Activated CD4-positive, alpha-beta T cell treated with anti-CD3 and anti-CD28 coated beads for 1 hour (primary cell): ENCODE results near the gene INPP5A.

Experiments used
- DNase-seq: peaks from one replicate; pipeline ENCODE4 v3.0.0-alpha.2; 2020

Gene INPP5A

DNA sequence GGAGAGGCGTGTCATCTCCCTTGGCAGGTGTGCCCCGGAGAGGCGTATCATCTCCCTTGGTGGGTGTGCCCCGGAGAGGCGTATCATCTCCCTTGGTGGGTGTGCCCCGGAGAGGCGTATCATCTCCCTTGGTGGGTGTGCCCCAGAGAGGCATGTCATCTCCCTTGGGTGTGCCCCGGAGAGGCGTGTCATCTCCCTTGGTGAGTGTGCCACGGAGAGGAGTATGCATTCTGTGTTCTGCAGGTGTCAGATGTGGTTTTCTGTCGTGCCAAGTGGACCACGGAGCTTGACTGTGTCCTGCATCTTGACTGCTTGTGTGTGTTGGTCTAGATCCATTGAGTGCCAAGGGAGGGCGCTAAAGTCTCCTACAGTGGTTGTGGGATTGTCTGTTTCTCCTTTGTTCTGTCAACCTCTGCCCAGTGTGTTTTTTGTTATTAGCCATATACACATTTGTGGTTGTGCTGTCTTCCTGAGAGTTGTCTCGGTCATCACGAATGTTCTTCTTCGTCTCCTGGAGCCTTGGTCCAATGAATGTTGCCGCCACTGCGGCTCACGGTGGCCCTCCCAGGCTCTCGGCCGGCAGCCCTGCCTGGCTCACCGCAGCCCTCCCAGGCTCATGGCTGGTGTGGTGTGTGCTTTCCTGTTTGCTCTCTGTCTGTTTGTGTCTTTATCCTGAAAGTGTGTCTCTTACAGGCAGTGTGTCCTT is 96.8 kb downstream of the INPP5A start:
- DNase-seq = no peak

DNA sequence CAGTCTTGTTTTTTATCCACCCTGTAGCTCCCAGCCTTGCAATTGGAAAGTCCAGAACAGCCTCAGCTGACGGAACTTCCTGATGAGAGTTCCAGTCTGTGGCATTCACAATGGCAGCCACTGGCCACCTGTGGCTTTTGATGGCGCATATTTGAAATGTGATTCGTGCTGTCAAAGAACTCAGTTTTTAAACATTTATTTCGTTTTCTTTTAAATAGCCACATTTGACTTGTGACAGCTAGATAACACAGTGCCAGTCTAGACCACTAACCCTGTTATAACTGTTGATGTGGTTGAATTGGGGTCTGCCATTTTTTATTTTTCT is 97.3 kb downstream of the INPP5A start:
- DNase-seq = no peak

DNA sequence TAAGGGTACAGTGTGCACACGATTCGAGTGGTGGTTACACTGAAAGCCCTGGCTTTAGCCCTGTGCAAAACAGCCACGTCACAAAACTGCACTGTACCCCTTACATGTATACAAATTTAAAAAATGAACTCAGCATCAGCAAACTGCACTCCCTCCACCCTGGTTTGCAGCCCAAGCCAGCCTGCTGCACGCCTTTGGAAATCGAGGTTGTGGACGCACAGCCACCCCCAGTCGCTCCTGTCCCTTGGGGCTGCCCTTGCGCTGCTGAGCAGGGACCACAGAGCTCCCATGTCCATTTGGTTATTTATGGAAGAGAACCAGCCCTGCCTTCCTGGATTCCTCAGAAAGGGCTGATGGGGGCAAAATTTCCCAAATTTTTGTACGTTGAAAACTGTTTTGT is 98.8 kb downstream of the INPP5A start:
- DNase-seq = no peak

DNA sequence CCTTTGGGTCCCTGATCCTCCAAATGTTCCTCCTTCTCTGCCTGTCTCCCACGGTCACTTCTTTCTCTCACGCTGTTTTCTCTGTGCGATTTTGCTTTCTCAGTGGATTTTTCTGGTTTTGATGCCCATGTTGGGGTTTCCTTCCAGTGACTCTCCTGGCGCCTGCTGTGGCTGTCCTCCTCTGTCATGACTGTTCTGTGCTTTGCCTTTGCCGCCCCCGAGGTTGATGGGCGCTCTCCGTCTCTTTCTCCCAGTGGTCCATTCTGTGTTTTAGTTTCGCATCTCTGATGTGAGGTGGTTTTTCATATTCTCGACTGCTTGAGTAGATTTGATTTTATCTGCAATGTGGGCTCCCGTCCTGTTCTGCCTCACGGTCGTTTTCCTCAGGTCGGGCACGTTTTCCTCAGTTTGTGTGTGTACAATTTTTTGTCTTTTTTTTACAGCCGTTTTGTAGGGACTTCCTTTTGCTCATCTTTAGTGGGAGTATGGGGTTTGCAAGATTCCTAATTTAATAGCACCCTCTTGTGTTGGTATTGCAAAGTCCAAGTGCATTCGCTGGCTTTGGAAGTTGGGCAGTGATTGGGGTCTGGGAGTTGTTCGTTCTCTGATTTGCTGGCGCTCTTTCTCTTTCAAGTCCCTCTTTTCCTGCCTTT is 100.0 kb downstream of the INPP5A start:
- DNase-seq = no peak

DNA sequence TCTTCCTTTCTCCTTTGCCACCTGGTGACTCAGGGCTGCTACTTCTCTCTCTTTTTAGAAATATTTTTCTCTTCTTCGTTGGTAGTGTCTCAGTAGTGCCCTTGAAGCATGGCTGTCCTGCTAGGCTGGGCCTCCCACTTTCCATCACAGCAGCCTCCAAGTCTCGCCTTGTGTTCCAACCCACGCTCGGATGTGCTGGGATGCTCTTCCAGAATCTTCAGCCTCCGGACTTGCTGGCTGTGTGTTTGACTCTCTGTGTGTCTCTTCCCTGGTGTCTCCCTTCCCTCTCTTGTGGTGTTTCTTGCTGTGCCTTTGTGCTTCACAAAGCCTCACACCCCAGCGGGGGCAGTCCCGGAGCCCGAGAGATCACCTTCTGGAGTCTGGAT is 100.5 kb downstream of the INPP5A start:
- DNase-seq = no peak

DNA sequence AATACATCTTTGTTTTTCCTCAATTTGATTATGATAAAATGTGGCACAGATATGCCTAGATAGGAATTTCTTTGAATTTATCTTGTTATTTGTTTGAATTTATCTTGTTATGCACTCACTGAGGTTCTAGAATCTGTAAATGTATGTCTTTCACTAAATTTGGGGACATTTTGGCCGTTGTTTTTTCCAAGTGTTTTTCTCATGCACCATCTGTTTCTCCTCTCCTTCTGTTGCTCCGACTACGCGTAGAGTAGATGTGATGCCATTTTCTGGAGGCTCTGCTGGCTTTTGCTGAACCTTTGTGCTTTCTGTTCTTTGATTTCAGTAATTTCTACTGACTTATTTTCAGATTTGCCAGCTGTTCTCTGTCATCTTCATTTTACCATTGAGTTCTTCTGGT is 101.9 kb downstream of the INPP5A start:
- no peak for DNase-seq

DNA sequence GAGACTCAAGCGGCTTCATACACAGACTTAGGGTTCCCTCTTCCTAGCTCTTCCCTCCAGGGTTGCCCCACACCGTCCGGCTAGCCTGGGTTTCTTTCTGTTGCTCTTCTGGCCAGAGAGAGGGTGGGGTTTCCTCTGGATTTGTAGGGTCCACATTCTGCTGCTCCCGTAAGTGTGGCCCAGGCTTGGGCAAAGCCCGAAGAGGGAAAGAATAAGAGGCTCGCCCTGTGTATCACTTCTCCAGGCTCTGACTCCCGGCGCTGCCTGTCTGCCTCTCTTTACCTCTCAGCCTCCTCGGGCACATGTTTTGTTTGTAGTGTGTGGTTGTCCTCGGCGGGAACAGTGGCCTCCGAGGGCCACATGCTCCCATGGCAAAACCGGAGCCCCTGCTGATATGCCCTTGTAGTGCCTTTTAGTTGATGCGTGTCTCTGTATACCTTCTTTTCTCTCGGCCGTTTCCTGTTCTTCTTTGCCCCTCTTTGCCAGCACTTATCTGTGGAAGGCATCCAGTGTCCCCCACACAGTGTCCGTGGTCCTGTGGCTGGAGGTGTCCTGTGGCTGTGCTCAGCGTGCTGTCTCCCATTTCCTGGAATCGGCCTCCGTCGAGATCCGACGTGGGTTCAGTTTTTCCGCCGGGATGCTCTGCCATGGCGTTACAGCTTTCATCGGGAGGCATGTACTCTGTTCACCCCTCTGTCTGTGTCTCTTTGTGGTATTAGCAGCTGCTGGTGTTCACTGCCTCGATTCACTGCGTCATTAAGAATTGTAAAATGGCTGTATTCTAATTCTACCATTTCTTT is 102.9 kb downstream of the INPP5A start:
- DNase-seq = no peak

DNA sequence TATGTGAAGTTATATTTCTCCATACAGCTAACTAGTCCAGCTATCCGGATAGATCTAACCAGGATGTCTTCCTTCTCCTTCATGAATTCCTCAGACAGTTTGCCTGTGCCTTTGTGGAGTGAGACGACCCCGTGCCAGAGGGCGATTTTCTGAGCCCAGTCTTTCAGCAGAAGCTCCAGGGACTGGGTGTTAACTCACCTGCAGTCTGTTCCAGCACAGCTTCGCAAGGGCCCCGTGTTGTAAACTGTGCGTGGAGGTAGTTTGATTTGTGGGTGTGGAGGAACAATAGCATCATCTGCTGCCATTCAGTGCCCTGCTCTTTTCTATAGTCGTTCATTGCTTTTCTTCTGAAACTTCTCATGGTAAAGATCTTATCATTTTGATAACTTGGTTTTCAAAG is 103.8 kb downstream of the INPP5A start:
- no peak for DNase-seq

DNA sequence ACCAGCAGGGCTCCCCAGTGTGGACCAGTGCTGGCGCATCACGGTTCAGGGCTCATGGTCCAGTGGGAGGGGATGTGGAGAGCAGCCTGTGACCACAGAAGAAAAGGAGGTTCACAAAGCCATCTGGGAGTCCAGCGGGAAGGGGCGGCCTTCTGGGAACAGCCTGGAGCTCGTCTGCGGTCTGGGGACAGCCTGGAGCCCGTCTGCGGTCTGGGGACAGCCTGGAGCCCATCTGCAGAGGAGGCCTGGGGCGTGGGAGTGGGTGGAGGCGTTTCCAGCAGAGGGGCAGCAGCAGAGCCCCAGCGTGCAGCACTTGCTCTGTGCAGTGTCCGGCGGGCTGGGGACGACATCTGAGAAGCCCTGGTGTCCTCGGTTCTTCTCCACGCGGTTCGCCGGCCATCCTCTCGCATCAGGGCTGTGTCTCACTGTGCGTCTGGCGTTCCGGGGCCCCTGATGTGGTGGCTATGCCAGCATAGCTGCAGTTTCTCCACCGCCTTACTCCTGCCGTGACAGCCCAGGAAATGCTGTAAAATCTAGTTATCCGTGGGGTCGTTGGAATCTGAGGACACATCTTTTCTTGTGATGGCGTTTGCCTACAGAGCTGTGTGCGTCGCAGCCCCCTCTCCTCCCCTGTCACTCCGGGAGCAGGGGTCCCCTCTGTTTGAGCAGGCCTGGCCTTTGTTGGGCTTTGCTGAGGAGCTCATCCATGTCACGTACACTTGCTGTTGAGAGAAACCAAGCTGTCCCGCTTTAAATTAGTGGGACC is 104.6 kb downstream of the INPP5A start:
- DNase-seq = no peak

DNA sequence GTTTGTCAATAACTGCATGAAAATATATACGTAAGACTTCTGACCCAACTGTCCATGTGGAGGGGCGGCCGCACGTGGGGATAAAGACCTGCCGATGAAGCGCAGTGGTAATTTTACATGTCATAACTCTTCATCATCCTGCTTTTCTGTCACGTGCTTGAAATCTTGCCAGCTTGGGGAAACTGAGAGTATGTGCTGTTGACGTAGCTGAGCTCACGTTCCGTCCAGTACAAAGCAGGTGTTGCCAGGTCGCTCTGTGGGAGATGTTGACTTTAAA is 105.1 kb downstream of the INPP5A start:
- no peak for DNase-seq

DNA sequence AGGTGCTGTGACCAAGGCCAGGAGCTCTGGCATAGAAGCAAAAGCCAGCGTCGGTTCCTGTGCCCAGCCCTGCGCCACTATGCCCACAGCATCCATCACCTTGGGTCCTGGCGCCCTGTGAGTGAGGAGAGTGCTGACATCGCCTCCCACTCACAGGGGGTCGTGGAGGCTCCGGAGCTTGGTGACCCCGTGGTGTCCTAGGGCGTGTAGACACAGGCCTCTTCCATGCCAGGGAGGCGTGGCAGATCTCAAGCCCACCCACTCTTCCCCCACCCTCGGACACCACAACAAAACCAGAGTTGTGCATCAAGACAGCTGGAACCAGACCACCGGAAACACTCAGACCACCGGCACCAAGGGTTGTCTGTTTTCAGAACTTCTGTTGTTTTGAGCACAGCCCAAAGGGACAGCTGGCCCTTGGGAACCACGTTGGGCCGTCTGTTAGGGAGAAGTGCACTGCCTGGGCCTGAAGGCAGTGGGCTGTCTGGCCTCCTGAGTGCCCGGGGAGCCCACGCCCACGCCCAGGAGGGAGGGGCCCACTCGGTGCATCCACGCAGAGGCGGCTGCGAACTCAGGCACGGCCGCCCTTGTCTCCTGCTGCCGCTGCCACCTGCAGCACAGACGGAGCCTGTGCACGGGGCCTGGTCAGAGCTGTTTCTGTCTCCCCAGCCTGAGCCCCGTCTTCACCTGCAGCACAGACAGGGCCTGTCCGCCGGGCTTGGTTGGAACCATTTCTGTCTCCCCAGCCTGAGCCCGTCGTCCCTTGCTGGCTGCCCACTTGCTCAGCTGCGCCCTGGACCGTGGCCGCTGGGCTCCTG is 106.3 kb downstream of the INPP5A start:
- DNase-seq = no peak

DNA sequence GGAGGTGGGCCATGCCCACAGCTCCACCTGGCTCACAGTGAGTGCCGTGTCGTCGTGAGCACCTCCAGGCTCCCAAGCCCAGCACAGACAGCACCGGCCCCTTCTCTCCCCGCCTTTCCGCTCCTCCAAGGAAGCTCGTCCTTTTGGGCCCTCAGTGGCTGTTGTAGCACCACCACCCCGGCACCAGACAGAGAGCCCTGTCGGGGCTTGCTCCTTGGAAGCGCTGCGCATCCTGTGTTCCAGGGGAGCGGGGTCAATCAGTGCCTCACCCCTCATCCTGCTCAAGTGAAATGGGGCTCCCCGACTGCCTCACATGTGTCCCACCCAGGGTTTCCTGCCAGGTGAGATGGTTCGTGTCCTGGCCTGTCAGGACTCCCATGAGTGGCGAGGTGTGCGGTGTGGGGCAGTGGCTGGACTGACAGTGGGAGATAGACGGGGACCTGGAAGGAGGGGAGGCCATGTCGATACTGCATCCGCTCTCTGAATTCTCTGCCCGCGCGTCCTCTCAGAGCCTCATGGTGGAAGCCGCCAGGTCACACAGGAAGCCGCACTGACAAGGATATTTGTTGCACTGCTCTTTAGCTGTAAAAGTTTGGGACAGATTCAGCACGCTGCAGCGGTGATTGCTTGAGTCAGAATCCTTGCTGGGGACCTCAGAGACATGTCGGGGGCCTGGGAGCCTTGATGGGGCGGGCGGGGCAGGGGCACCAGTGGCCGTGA is 107.1 kb downstream of the INPP5A start:
- DNase-seq = no peak

DNA sequence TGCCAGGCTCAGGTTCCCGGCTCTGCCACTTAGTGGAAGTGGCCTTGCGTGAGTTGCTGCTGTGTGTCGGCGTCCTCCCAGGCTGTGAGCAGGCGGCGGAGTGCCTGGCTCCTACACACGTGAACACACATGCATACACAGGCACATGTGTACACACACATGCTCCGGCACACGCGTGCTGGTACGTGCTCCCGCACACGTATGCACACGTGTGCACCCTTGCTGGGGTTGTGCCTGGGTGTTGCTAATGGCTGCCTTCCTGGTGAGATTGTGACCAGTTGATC is 107.6 kb downstream of the INPP5A start:
- no peak for DNase-seq

DNA sequence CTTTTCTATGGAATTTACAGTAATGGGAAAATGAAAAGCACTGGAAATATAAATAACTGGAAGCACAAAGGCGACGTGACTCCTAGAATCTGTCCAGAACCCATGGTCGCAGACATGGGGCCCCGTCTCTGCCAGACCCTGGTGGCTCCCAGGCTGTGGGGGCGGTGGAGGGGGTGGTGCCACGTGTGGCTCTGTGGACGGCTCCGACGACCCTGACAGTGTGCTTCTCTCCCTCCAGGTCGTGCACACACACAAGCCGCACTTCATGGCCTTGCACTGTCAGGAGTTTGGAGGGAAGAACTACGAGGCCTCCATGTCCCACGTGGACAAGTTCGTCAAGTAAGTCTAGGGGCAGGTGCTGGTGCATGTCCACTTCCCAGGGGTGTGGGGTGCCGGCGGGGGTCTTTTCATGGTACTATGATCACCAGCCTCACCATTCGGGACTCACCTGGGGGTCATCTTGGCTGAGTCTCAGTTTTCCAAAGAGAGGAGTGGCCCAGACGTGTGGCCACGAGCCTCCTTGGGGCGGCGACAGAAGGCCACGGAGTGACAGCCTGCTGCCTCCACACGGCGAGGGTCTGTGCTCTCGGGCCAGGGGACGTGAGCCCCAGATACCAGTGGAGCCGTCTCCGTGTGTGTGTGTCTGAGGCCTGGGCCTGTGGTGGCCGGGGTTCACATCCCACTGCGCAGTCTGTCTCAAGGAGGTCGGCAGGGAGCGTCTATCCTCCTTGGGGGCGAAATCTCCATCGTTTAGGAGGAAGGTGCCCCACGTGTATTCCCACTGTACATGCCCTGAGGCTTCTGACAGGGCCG is 108.2 kb downstream of the INPP5A start:
- no peak for DNase-seq

DNA sequence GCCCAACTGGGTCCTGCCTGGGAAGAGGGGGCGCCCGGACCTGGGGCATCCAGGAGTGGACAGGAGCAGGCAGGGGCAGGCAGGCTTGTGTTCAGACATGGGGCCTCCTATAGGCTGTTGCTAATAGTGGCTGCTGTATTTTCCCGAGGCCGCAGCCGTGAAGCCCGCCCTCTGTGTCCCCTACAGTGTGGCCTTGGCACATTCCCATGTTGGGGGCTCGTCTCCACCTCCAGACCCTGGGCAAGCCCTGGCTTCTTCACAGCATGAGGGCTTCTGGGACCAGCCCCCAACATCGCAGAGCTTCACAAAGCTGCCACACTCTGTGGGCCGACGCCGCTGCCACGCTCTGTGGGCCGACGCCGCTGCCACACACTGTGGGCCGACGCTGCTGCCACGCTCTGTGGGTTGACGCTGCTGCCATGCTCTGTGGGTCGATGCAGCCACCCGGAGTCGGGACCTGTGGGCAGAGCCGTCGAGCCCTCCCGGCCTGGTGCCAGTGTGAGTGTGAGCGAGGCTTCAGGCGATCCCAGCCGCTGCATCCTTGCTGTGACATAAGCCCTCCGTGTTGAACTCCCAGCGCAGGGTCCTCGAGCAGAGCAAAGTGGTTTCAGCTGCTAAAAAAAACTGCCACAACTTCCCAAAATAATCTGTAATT is 109.0 kb downstream of the INPP5A start:
- no peak for DNase-seq

DNA sequence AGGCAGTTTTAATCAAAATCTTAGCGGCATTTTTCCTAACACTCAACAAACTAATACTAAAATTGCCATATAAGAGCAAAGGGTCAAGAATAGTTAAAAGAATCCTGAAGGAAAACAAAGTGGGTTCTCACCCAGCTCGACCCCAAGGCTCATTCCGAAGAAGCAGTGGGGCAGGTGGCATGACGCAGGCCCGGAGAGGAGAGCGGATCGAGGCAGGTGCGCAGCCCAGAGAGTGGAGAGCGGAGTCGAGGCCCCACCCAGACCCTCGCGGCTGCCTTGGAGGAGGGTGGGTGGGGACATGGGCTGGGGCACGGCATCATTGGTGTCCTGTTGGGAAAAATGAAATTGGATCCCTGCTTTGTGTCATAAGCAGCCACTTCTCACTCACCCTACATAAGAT is 109.8 kb downstream of the INPP5A start:
- no peak for DNase-seq

DNA sequence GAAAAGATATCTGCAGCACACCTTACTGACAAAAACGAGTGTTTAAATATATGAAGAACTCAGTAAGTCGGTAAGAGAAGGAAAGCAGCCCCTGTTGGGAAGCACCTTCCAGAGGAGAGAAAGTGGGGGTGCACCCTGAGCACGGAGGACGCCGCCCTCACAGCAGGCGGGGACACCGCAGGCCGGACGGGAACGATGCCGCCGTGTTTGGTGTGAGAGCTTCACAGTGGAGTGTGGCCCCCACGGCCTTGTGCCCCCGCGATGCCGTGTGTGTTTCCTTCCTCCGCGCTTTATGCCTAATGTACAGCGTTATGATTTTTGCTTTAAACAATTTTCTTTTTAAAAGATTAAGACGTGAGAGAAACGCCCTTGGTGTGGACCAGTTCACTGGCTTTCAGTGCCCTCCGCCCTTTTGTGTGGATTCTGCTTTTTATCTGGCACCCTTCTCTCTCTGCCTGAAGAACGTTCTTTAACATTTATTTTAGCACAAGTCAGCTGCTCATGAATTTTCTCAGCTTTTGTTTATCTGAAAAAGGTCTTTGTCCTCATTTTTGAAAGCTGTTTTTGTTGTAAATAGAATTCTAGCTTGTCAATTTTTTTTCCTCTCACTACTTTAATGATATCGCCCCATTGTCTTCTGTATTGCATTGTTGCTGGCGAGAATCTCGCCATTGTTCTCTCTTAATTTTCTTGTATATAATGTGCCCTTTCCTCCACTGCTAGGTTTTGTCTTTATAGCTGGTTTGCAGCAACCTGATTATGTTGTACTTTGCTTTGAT is 110.7 kb downstream of the INPP5A start:
- no peak for DNase-seq

DNA sequence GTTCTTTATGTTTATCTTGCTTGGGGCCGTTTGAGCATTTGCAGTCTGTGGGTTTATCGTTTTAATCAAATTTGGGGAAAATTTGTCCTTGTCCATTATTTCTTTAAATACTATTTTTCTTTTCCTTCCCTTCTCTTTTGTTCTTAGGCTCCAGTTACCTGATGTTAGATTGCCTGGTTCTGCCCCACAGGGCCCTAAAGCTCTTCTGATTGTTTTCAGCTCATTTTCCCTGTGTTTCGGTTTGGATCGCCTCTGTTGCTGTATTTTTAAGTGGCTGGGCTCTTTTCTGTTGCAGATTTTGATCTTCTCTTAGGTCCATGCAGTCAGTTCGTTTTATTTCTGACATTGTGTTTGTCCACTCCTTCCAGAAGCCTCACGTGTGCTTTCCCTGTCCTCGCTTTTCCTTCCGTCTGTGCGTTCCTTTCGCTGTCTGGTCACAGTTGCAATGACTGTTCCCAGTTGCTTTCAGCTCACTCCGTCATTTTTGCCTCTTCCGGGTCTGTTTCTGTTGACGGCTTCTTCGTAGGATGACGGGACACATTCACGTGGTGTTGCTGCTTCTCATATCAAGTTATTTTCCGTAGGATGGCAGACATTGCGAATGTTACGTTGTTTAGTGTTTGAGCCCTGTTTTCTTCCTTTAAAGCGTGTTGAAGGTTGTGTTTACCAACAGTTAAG is 111.4 kb downstream of the INPP5A start:
- DNase-seq = no peak

DNA sequence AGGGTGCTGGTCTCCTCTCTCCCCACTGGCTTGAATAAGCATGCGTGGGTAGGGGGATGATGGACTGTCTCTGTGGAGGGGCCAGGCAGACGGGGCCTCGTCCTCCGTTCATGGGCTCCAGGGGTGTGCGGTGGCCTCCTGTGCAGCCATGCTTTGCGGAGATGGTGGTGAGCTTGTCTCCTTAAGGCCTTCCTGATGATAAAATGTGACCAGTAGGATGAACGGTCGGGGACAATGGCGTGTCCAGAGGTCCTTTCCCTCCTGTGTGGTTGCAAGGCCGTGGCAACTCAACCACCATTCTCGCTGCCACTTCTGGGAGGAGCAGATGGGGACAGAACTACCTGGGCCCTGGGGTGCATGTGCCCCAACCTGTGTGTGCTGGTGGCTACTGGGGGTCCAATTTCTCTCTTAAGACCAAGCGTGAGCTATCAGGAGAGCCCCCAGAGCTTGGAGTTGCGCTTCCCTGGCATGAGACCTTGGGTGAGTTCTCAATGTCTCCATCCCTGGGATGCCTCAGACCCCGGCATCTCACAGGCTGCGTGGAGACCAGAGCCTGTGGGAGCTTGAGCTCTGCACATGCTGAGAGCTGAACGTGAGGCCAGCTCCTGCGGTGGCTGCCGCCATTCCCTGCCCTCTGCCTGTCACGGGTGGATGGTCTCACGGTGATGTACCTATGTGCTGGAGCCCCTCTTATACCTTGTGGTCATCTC is 112.2 kb downstream of the INPP5A start:
- DNase-seq = no peak
